Inflammatory macrophage treated with lipopolysaccharide for 4 hours (primary cell): Measurements from ENCODE around the gene SLC39A11.
A peak's percentile ranks its signal among the peaks of the same experiment; 100 is the strongest.
"Not testable (repeated sequence)": the region's sequence is repeated elsewhere in the genome, so short reads cannot be mapped to it uniquely, and the experiment has no call there.

ENCODE experiments used
- DNase-seq: peaks from one replicate; pipeline ENCODE4 v3.0.0-alpha.2; 2020

The SLC39A11 gene

DNA sequence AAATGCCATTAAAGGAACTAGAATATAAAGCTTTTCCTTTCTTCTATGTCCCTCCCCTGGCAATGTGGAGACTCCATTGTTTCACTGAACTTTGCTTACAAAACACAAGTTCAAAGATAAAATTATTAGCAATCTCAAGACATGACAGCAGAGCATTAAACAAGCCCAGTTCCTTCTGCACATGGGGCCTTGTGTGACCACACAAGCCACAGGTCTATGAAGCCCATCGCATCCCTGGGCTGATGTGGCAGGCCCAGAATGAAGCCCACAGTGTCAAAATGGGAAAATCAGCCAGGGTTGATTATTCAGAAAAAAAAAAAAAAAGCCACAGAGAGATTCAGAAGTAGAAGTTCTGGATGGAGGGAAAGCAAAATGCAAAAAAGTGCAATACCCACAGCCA, 12.9 kb upstream of the SLC39A11 start:
- peak; percentile 28 for DNase-seq

DNA sequence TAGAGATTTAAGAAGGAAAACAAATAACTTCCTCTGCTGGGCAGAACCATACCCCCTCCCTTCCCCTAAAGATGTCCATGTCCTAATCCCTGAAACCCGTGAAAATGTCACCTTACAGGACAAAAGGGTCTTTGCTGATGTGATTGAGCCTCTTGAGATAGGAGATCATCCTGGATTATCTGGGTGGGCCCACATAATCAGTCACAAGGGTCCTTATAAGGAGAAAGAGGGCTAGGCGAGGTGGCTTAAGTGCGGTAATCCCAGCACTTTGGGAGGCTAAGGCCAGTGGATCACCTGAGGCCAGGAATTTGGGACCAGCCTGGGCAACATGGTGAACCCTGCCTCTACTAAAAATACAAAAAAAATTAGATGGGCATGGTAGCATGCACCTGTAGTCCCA, 12.0 kb upstream of the SLC39A11 start:
- DNase-seq: no peak

DNA sequence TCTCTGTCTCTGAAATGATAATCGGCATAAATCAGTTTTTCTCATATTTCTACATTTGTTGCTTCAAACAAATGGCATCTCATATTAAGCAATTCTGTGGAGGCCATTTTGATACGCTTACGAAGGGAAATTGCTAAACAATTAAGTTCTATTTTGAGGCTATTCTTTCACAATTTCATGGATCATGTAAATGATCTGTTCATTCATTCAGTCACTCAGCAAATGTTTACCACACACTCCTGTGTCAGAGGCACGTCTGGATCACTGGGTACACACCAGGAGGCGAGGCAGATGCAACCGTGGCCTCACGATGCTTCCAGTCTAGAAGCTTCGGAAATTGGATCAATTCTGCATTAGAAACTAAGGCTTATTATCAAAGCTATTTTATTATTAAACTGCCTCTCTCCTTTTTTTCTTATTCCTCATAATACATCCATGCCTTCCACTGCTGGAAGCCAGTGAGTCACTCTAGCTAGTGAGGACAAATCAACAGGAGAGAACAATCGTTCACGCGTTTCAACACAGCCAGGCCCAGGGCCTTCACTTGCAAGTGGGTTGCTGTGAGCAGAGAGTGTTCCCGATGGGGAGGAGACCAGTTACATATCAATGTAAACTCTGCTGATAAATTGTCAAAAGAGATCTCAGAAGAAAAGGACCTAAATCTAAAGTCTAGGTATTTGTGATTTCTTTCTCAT, 11.3 kb upstream of the SLC39A11 start:
- DNase-seq: peak; percentile 95

DNA sequence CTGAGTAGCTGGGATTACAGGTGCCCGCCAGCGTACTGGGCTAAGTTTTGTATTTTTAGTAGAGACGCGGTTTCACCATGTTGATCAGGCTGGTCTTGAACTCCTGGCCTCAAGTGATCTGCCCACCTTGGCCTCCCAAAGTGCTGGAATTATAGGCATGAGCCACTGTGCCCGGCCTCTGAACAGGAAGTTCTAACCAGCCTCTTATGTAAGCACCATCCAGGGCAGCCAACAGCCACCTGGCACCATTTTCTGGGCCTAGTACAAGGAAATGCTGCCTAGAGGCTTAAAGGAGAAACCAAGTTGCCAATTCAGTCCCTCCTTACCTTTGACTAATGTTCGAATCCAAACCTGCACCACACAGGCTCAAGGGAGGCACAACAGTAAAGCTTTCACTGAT, 8.5 kb upstream of the SLC39A11 start:
- no peak for DNase-seq

DNA sequence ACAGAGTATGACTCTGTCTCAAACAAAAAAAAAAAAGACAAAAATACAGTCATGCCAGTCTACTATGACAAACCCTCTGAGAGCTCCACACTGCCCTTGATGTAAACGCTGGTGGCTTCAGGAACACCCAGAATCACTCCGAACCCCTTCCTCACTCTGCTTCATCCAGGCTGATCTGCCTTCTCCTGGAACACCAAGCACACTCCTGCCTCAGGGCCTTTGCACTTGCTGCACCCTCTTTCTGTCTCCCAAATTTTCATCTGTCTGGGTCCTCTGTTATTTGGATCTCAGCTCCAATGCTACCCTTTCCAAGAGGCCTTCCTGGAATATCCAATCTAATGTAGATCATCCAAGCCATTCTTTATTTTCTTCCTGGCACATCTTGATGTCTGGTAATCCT, 7.9 kb upstream of the SLC39A11 start:
- no peak for DNase-seq

DNA sequence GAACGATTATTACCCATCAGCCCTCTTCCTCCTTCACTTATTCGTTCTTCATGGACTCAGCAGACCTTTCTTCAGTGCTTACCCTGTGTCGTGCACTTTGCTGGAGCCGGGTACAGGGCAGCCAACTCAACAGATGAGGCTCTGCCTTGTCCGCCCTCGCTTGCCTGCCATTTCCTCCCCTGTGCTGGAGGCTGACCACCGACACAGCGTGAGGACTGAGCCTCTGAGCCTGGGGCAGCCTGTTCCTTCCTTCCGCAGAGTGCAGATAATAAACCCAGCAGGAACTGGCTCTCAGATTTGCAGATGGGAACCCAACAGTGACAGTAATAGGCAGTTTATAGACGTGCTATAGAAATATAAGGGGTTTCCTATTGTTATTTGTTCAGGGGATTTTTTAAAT, 7.0 kb upstream of the SLC39A11 start:
- DNase-seq: no peak

DNA sequence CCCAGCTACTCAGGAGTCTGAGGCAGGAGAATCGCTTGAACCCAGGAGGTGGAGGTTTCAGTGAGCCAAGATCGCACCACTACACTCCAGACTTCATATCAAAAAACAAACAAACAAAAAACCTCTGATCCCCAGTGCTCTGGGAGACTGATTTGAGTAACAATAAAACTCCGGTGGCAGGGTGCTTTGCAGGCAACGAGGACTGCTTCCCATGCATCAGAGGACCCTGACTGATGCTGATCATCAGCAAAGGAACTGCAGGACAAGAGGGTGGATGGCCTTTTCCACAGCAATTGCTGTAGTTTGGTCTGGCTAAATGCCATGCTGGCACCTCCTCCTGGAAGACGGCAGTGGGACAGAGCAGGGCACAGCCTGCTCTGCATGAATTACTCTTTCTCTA, 6.4 kb upstream of the SLC39A11 start:
- no peak for DNase-seq

DNA sequence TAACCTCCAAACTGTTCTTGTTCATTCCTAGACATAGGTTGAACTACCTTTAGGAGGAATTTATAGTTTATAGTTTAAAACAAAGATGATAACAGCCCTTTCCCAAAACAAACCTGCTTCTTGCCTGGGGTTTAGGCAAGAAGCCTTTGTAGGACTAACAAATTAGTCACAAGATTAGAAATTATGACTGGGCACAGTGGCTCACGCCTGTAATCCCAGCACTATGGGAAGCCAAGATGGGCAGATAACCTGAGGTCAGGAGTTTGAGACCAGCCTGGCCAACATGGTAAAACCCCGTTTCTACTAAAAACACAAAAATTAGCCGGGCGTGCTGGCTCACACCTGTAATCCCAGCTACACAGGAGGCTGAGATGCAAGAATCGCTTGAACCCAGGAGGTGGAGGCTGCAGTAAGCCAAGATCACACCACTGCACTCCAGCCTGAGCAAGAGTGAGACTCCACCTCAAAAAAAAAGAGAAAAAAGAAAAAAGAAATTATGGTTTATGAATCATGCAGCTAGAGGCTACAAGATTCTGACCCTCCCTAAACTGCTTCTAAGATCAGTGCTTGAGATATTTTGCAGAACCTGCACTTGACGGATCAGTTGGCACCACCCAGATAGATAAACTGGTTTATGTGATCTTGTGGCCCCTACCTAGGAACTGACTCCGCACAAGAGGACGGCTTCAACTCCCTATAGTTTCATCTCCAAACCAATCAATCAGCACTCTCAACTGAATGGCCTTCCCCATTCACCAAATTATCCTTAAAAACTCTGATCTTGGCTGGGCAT, 5.7 kb upstream of the SLC39A11 start:
- not testable (repeated sequence) for DNase-seq

DNA sequence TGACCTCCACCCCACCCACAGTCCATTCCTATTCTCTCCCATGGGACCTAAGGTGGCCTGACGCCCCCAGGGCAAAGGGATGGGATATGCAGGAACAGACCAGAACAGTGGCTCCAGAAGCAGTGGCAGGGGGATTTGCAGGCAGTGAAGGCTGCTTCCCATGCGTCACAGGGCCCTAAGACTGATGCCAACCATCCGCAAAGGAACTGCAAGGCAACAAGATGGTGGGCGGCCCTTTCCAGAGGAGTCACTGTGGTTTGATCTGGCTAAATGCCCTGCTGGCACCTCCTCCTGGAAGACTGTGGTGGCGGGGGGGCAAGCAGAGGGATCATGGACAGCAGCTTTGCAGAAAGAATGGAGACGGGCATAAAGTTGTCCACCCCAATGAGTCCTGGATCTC, 4.4 kb upstream of the SLC39A11 start:
- DNase-seq: peak; percentile 78

DNA sequence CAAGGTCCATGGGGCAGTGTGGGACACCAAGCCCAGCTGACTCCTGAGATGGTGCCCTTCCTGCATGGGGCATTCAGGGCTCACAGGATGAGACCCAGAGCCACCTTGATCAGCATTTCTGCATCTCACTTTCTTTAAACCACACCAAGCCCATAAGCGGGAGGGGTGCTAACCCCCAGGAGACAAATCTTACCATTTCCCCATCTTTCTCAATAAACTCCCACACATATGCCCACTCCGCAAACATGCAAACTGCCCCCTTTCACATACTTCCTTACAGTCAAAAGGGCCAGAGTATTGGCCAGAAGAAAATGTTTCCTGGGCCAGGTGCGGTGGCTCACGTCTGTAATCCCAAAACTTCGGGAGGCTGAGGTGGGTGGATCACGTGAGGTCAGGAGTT, 3.7 kb upstream of the SLC39A11 start:
- peak; percentile 44 for DNase-seq

DNA sequence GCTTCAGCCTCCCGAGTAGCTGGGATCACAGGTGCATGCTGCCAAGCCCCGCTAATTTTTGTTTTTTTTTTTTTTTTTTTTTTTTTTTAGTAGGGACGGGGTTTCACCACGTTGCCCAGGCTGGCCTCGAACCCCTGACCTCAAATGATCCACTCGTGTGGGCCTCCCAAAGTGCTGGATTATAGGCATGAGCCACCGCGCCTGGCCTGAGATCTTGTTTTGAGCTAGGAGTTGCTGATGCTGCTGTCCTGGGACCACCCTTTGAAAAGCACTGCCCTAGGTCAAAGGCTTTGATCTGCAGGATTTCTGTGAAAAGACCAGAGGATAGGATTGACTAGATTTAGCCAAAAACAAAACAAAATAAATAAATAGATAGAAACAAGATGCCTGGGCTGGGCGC, 798 bp upstream of the SLC39A11 start:
- DNase-seq: no peak

DNA sequence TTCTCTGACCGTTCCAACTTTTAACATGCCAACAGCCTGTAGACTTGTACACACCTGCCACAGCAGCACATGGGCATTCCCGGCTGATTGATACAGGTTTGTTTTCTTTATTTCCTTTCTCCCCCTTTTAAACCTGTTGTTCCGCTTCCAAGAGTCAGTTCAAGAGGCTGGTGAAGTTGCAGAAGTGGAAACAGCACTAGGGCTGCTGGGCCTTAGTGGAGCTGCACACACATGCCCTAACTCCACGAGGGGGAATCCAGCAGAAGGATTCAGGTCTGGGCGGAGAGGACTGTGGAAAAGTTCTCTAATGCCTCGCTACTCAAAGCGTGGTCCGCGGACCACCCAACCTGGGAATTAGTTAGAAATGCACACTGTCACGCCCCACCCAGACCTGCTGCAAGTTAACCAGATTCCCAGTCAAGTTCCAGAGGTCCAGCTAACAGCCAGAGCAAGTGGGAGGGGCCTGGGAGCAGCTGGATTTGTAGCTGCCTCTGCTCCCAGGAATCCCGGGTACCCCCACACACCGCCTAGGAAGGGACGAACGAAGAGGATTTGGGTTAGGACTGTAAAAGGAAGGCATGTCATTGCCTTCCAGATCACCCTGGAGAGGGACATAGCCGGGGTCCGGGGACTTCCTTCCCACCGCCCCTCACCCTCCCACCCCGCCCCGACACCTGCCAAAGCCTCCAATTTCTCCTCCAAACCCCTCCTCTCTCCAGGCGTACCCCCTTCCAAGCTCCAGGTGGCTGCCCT, 542 bp downstream of the SLC39A11 start:
- DNase-seq: peak; percentile 54

DNA sequence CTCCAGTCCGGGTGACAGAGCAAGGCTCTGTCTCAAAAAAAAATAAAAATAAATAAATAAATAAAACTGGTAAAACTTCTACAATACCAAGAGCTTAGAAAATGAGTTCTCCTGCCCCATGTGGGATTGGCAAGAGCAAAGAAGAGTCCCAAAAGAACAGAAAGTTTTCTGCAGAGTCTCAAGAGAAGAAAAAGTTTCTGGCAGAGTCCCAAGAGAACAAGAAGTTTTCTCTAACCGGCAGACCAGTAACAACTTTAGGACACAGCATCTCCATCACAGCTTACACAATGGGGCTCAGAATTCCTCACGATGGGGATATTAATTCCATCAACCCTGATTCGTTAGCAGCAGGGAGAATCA, 1.1 kb downstream of the SLC39A11 start:
- DNase-seq: no peak

DNA sequence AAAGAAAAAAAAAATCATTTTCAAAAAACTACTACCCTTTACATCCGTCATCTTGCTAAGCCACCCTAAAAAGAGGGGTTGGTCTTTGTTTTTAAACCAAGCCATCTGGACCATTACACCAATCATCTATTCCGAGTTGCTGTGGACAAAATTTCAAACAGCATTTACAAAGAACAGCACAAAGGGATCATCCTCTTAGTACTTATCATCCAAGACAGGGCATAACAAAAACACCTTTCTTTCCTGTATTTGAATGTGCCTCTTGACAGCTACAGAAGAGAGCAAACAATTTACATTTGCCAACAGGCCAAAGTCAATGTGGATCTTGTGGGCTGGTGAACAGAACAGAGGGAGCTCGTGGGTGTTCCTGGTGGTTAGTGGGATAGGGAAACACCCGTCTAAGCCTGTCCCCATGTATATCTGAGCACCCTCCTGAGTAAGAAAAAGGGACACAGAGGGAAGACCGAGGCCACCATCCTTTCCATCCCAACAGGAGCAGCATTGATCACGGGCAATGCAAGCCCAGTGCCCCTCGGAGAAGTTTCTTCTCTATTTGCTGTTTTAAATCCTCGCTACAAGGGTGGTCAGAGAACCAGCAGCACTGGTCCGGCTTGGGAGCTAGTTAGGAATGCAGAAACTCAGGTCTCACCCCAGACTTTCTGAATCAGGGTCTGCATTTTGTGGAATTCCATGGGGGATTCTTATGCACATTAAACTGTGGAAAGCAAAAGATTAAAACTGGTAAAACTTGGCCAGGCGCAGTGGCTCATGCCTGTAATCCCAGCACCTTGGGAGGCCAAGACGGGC, 1.9 kb downstream of the SLC39A11 start:
- DNase-seq: no peak

DNA sequence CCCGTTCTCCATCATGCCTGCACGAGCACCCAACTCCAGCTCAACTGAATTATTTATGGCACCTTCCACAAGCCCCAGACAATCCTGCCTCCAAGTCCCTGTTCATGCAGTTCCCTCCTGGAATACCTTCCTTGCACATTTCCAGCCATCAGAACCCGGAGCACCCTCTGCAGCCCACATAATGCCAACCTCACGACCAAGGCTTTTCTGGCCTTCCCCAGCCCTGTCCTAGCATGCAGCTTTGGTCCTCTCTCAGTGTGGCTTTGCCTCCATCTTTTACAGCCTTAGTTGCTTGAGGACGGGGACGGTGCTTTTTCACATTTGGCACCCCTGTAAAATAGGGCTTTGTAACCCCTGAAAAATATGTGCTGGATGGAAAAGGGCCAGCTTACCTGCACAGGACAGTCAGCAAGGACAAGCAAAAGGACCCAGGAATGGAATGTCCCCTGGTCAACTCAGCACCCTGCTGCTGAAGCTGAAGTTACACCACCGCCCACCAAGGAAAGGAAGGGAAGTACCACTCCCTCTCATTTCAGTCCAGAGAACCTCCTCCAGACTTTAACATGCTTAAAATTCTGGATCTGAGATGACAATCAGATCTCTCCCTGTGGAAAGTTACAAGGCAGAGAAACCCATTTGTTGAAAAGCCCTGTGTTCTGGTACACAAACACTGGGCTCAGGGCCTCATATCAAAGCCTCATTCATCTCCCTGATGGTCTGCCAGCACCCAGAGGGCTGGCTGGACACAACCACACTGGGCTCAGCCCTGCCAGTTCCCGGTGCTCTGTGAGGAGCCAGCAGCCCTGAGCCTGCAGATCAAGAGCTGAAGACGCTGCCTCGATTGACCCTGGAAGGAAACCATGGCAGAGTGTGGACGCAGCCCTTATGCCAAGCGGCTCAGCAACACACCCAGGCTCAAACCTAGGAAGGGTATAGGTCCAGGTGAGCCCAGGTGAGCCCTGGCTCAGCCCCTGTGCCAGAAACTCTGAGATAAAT, 2.9 kb downstream of the SLC39A11 start:
- no peak for DNase-seq

DNA sequence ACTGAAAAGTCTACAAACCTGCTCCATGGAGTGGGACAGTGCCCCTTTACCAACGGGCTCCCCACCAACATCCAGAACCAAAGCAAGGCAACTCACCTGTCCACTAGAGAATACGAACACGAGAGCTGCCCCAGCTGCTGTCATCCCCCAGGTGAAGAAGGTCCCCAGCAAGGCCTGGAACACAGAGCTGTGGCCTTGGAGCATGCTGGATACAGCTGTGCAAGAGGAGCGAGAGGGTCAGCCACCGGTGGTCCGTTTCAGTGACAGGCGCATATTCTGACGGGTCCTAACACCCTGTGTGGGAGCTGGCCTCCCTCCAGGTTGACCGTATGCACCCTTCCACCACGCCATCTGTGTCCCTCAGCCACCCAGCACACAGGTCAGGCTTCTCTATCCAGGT, 3.9 kb downstream of the SLC39A11 start:
- DNase-seq: no peak

DNA sequence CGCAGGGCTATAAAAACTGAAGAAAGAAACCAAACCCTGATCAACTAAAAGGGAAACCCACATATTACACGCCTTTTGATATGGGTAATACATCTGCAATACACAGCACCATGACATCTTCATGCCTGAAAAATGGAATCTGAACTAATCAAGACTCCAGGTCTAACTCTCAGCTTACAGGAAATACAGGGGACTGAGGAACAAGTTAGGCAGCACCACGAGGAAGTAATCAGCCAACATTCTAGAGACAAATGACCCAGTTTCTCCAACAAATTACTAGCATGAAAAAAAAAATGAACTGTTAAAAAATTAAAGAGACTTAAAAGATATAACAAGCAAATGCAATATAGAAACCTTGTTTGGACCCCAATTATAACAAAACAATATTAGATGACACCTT, 9.1 kb downstream of the SLC39A11 start:
- DNase-seq: no peak

DNA sequence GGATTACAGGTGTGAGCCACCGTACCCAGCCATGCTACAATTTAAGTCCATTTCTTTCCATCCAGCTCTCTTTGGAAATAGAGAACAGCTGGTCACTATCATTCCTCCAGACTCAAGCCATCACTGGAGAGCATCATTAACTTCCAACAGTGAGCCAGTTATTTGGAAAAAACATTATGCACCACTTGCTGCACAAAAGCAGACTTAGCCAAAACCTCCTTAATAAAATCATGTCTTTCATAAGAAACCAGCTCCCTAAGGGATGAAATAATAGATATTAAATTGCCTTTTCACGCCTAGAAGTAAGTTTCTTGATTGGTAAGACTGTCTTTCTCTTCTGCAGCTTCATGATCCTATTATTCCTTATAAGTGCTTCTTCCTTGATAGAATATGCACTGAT, 17.9 kb downstream of the SLC39A11 start:
- DNase-seq: no peak

DNA sequence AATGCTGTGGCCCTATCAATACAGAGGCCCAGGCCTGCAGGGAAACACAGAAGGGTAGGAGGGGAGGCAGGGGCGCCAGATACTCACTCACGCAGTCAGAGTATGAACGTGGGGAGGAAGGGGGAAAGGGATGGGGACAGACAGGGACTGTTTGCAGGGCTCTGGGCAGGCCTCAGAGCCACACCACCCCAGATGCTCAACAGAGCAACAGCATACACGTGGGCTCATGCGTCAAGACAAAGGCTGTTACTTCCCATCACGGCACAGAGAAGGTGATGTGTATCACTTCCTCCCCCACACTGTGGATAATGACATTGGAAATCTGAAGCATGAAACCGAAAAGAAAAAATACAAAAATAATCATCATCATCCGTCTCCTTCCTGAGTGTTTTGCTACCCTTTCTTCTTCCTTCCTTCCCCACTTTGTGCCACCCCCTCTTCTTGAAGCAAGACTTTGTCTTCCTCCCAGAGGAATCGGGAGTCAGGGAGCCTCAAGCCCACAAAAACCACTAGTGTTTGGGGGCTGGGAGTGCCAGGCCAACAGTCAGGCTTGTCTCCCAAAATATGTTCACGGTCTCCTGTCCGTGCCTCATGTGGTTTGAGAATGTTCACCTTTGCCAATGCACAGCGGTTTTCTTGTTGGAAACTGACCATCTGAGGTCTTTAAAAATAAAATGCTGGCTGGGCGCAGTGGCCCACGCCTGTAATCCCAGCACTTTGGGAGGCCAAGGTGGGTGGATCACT, 20.1 kb downstream of the SLC39A11 start:
- DNase-seq: peak; percentile 58

DNA sequence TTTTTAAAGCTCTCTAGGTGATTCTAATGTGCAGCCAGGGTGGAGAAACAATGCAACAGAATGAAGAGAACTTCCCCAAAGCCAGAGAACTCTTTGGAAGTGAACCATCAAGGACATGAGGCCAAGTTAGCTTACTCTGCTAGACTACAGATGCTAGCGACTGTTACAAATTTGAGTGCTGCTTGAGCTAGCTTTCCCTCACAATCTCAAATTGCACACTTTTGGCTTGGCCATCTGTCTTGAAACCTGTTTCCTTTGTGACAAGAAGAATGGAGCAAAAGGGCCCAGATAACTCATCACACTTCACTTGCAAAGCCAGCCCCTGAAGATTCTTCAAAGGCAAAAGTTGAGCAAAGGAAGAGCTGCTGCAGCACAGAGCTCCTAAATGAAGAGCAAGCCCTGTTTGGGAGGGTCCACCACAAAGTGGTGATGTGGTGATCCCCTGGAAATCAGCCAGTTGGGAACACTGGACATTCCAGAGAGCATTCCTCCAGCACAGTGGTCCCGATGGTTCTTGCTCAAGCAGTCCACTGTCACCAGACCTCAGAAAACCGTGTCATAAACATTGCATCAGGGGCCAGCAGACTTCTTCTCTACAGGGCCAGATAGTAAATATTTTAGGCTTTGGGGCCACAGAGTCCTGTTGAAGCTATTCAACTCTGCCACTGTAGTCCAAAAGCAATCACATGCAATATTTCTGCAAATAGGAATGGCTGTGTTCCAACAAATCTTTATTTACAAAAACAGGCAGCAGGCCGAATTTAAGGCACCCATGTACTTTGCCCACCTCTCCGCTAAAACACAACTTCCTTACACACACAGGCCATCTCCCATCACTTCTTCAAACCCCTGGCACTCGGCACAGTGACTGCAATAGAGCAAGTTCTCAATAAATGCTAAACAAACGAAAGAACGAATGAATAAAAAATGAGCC, 21.2 kb downstream of the SLC39A11 start:
- no peak for DNase-seq
